Lower lobe of right lung (tissue), 2 donors: ENCODE results near the gene IL25. TPM values are rescaled to one million over a fixed set of nuclear protein-coding genes. Genes with fewer than 3 reads are reported as not detected.
A peak's percentile ranks its signal among the peaks of the same experiment; 100 is the strongest.

Experiments
- ATAC-seq, 2 donors: fragments of 200-7000 bp; cut with Tn5 transposase; one replicate each; pipeline ENCODE4 v1.9.1; 2020 to 2022; ENCODE audit warnings: mild to moderate bottlenecking in 2 of 2, moderate library complexity in 2 of 2
- DNase-seq: peaks from one replicate; pipeline ENCODE4 v3.0.0-alpha.2; 2020
- H3K27ac ChIP-seq: fragments of 200-600 bp; one replicate; pipeline ENCODE4 v1.8.0; 2022
- H3K27me3 ChIP-seq: fragments of 200-600 bp; one replicate; pipeline ENCODE4 v1.8.0; 2022; ENCODE audit warnings: low read depth
- H3K36me3 ChIP-seq: fragments of 200-600 bp; one replicate; pipeline ENCODE4 v1.8.0; 2022; ENCODE audit warnings: mild to moderate bottlenecking
- H3K4me1 ChIP-seq: fragments of 200-600 bp; one replicate; pipeline ENCODE4 v1.8.0; 2022
- H3K4me3 ChIP-seq: fragments of 200-600 bp; one replicate; pipeline ENCODE4 v1.8.0; 2022; ENCODE audit warnings: mild to moderate bottlenecking
- H3K9me3 ChIP-seq: fragments of 200-600 bp; one replicate; pipeline ENCODE4 v1.8.0; 2022
- intact Hi-C: fragments of 100-400 bp; cut with DNase I; formaldehyde crosslinking; loops from one replicate; pipeline ENCODE4 v1.11.0; 2022
- total RNA-seq: library from RNA; stranded (reverse); fragmentation: NEBNext Ultra II Directional; extraction: Animal tissue kit (Norgen Biotek cat#: 25700); gene quantifications from one replicate; pipeline ENCODE4 v1.2.1, GENCODE V29; 2021
- TF ChIP-seq, protein P1 (sequence below): fragments of 200-600 bp; IDR thresholded peaks from one replicate; pipeline ENCODE4 v1.8.0; 2022; ENCODE audit warnings: antibody characterized with exemption, mild to moderate bottlenecking
- donor health status: DM: no; HTN: yes; CAD: no; lungs with severe emphysema.

IL25 gene
- total RNA-seq, 1 donor from 2014 or later, result not detected

DNA sequence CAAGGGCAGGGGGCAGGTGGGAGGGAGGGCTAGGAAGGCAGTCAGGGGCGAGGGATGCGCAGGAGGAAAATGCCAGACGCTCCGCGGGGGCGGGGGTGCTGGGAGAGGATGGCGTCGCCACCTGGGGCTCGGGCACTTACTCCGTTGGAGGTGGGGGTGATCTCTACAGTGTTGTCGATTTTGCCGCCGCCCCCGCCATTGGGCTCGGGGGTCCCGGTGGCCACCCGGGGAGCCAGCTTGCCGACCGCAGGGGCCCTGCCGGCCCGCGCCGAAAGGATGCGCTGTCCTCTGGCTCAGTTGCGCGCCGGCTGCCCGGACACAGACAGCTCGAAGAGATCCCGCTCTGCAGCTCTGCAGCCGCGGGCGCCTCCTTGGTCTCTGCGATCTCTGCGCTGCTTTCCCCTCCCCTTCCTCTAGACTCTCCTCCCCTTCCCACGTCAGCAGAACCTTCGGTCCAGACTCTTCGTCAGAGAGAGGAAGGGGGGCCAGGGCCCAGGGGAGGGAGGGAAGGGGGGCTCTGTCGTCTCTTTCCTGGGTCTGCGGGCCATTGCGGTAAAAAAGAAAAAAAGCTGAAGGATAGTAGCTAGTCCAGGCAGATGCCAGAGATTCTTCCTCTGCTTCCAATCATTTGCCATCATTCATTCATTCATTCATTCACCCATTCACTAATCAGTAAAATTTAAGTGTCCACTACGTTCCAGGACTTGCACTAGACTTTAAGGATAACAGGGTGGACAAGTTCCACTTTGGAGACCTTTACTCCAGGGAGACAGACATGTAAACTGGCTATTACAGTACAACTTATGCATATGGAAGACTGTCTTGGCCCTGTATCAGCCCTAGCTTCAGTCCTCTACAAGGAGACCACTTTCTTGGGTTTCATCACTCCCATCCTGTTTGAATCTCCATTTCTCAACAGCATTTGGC is 19.8 kb upstream of the IL25 start, which contains the start of gene SLC22A17:
Gene SLC22A17 (minus strand): TSS at position 382 of the 927 bp plus-strand sequence.
- Histone ChIP-seq H3K27ac (no peak within 1 kb of the TSS), H3K4me3 (peak within 1 kb of the TSS; percentile 74), H3K27me3 (peaks cover 23% of the 10 kb centered on the region), H3K36me3 (peaks cover 7% of the 10 kb centered on the region), H3K4me1 (peaks cover 18% of the 10 kb centered on the region), H3K9me3 (no peaks in the 10 kb centered on the region)
- peak; percentile 86 to 90 for ATAC-seq
- TF ChIP-seq, protein P1, sequence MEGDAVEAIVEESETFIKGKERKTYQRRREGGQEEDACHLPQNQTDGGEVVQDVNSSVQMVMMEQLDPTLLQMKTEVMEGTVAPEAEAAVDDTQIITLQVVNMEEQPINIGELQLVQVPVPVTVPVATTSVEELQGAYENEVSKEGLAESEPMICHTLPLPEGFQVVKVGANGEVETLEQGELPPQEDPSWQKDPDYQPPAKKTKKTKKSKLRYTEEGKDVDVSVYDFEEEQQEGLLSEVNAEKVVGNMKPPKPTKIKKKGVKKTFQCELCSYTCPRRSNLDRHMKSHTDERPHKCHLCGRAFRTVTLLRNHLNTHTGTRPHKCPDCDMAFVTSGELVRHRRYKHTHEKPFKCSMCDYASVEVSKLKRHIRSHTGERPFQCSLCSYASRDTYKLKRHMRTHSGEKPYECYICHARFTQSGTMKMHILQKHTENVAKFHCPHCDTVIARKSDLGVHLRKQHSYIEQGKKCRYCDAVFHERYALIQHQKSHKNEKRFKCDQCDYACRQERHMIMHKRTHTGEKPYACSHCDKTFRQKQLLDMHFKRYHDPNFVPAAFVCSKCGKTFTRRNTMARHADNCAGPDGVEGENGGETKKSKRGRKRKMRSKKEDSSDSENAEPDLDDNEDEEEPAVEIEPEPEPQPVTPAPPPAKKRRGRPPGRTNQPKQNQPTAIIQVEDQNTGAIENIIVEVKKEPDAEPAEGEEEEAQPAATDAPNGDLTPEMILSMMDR, result no peak
- DNase-seq, result peak; percentile 68
- intact Hi-C loops, result no loop called here

DNA sequence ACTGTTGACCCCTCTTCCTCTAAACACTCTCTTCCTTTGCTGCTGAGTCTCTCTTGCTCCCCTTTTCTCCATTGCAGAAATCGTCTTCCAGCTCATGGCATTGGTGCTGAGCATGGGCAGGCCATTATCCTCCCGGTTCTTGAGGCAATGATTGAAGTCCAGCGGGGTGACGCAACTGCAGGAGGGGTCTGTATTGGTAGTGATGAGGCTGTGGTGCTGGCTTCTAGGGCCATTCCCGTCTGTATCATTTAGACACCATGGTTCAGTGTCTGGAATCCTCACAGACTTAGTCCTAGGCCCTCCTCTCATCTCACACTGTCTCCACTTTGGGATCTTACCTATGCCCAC is 19.2 kb upstream of the IL25 start:
- H3K27ac ChIP-seq, result no peak overlapping the region
- H3K36me3 ChIP-seq, result peaks cover 7% of the 10 kb centered on the region
- intact Hi-C loops, result no loop called here
- peaks cover 23% of the 10 kb centered on the region for H3K27me3 ChIP-seq
- H3K4me1 ChIP-seq, result peaks cover 18% of the 10 kb centered on the region
- H3K4me3 ChIP-seq, result no peak overlapping the region
- H3K9me3 ChIP-seq, result no peaks in the 10 kb centered on the region
- DNase-seq (no peak), ATAC-seq (no peak)
- TF ChIP-seq, protein P1, result no peak

DNA sequence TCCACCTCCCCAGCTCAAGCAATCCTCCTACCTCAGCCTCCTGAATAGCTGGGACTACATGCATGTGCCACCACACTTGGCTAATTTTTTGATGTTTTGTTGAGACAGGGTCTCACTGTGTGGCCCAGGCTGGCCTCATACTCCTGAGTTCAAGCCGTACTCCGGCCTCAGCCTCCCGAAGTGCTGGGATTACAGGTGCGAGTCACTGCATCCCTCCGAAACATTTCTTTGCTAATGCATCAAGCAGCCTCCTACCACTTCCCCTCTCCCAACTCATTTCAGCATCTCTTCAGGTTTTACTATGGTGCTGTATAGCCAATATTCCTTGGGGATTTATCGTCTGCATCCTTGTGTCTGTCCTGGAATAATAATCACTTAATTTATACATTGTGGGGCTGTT is 17.6 kb upstream of the IL25 start:
- no peak overlapping the region for H3K27ac ChIP-seq
- intact Hi-C loops, result no loop called here
- ATAC-seq, result no peak
- peaks cover 23% of the 10 kb centered on the region for H3K27me3 ChIP-seq
- H3K9me3 ChIP-seq, result no peaks in the 10 kb centered on the region
- no peak overlapping the region for H3K4me3 ChIP-seq
- no peak for DNase-seq
- TF ChIP-seq, protein P1, result no peak
- H3K36me3 ChIP-seq, result peaks cover 12% of the 10 kb centered on the region
- peaks cover 18% of the 10 kb centered on the region for H3K4me1 ChIP-seq

DNA sequence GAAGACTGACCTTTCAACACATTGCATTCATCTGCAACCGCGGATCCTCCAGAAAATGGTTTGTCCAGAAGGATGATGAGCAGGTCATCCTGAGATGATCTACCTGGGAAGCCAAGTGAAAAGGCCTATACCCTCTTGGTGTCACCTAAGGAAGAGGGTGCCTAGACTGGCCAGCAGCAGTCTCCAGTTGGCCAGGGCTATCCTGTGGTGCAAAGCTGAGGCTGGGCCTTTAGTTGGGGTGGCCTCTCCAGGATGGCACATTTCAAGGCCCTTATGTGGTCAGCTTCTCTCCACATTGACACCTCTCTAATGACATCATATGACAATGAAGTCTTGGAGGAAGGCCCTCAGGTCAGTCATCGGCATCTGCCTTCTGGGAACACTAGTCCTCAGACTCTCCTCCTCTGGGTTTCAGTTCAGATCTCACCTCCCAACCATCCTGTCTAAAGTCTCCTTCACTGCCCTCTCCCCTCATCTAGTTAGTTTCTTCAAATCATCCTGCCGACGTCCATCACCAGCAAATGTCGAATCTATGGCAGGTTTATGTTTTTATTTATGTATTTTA is 16.7 kb upstream of the IL25 start:
- intact Hi-C loops, result no loop called here
- H3K27me3 ChIP-seq, result peaks cover 17% of the 10 kb centered on the region
- H3K9me3 ChIP-seq, result no peaks in the 10 kb centered on the region
- H3K4me1 ChIP-seq, result peaks cover 18% of the 10 kb centered on the region
- H3K27ac ChIP-seq, result no peak overlapping the region
- no peak overlapping the region for H3K4me3 ChIP-seq
- DNase-seq (no peak), ATAC-seq (no peak)
- TF ChIP-seq, protein P1, result no peak
- H3K36me3 ChIP-seq, result peaks cover 12% of the 10 kb centered on the region

DNA sequence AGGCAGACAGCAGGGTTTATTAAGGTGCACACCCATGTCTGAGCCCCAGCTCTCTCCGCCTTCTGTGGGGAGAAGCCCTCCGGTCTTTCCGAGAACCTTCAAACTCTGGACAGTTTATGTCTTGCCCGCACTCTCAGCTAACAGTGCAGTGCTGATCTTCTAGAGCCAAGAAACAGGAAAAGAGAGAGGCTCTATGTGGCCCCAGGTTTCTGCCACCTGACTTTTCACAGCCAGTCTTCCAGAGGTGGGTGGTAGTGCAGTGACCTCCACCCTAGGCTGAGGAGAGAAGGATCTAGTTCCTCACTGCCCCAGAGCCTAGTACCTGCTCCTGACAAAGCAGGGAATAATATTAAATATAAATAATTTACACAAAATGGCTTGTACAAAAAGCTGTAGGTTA is 15.9 kb upstream of the IL25 start:
- TF ChIP-seq, protein P1, result no peak
- Histone ChIP-seq H3K9me3 (no peaks in the 10 kb centered on the region), H3K4me1 (peaks cover 17% of the 10 kb centered on the region), H3K36me3 (peaks cover 12% of the 10 kb centered on the region), H3K4me3 (no peak overlapping the region), H3K27ac (no peak overlapping the region), H3K27me3 (peaks cover 11% of the 10 kb centered on the region)
- DNase-seq (no peak), ATAC-seq (no peak)
- intact Hi-C loops, result no loop called here
